Kidney epithelial cell (primary cell): ENCODE results near the gene SSNA1. TPM values are rescaled to one million over a fixed set of nuclear protein-coding genes. Genes with fewer than 3 reads are reported as not detected.

Experiments used
- DNase-seq: peaks from one replicate; pipeline ENCODE4 v3.0.0-alpha.2; 2010; ENCODE audit warnings: low read depth
- H3K27me3 ChIP-seq: 2 replicates; pipeline ENCODE4 v1.6.0; 2011; ENCODE audit warnings: low read length; ENCODE audit not compliant: control insufficient read depth, insufficient read depth
- H3K36me3 ChIP-seq: 2 replicates; pipeline ENCODE4 v1.5.1; 2011; ENCODE audit warnings: low read length; ENCODE audit not compliant: control insufficient read depth, insufficient read depth
- H3K4me3 ChIP-seq: 2 replicates; pipeline ENCODE4 v1.5.1; 2011; ENCODE audit warnings: low read depth, mild to moderate bottlenecking, control low read depth, low read length
- total RNA-seq: library from RNA; depleted of rRNA; stranded (reverse); fragments of >200 nt; gene quantifications from 2 replicates; pipeline ENCODE4 v1.2.3, GENCODE V29; 2015
- TF ChIP-seq, protein P1 (sequence below): IDR thresholded peaks from 2 replicates; pipeline ENCODE4 v1.5.1; 2011; ENCODE audit warnings: mild to moderate bottlenecking, moderate library complexity, low read length, control low read depth, inconsistent platforms; ENCODE audit not compliant: insufficient read depth, poor library complexity, severe bottlenecking

Gene SSNA1
- total RNA-seq, 1 donor from 2014 or later = 95.1 TPM

DNA sequence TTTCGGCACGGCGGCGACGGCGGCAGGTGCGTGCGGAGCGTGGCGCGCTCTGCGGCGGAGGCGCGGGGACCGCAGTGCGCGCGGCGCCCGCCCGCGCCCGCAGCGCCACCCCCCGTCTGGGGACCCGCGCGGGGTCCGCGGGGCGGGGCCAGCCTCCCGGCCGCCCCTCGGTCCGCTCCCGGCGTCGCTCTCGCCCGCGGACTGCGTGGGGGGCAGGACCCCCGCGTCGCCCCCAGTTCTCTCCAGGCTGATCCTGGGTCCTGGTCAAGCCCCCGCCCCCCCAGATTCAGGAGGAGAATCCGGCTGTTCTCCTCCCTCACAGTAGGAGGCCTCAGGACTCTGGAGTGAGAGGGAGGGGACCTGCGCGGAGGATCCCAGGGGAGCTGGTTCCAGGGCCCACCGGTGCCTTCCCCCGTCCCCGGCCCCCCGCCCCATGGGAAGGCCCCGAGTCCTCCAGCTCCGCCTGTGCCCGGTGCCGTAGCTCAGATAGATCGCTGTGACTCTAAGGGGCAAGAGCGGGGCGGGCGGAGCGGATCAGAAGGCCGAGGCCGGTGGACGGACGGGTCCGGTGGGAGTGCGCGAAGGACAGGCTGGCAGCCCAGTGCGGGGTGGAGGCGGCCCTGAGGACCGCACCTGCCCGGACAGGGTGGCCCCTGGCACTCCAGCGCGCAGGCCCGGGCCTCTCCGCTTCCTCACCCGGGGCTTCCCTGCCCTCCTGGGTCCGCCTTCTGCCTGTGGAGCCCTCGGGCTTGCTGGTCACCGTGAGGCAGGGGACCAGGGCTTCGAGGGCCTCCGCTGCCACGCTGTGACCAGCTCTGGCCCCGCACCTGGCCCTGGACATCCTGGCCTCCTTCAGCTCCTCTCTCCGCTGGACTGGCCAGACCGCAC lies 34.0 kb downstream of the SSNA1 start, which contains the start of gene RNF208:
TSS of gene RNF208 (minus strand) at position 51 of the 888 bp plus-strand sequence. CDS start 1,028 bp downstream, outside the sequence.
- TF ChIP-seq, protein P1, sequence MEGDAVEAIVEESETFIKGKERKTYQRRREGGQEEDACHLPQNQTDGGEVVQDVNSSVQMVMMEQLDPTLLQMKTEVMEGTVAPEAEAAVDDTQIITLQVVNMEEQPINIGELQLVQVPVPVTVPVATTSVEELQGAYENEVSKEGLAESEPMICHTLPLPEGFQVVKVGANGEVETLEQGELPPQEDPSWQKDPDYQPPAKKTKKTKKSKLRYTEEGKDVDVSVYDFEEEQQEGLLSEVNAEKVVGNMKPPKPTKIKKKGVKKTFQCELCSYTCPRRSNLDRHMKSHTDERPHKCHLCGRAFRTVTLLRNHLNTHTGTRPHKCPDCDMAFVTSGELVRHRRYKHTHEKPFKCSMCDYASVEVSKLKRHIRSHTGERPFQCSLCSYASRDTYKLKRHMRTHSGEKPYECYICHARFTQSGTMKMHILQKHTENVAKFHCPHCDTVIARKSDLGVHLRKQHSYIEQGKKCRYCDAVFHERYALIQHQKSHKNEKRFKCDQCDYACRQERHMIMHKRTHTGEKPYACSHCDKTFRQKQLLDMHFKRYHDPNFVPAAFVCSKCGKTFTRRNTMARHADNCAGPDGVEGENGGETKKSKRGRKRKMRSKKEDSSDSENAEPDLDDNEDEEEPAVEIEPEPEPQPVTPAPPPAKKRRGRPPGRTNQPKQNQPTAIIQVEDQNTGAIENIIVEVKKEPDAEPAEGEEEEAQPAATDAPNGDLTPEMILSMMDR = no peak
- Histone ChIP-seq H3K4me3 (peak within 1 kb of the TSS; percentile 46), H3K36me3 (no peaks in the 10 kb centered on the region), H3K27me3 (no peaks in the 10 kb centered on the region)
- no peak for DNase-seq

DNA sequence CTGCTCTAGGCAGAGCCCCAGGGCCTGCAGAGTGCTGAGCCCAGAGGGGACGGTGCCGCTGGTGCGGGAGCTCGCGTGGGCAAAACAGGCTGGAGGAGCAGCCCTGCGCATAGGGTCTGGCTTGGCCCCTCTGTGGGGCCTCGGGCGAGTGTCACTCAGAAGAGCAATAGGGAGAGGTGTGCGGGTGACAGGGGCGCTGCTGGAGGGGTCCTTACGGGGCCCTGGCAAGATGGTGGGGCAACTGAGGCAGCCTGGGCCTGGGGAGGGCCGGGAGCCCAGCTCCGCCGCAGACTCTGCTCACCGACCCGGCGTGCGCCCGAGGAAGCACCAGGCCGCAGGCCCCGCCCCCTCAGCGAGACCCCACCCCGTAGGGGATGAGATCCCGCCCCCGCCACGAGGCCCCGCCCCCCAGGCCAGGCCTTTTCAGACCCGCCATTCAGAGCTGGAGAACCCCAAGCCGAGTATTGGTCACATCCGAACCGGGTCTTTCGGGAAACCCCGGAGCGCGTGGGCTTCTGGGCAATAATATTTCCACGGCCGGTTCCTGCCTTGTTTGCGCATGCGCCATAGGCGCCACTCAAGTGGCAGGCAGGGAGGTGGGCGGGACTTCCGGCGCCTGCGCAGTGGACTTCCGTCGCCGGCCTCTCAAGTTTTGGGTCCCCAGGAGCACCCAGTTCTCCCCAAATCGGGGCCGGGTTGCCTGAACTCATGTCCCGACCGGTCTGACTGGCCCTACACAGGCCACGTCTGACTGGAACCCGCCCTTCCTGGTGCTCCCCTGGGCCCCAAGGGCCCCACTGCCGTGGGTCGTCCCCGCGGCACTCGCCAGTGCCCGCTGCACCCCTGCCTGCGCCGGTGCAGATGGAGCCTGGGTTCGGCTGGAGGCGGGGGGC lies 34.8 kb downstream of the SSNA1 start:
- TF ChIP-seq, protein P1 = no peak
- Histone ChIP-seq H3K27me3 (peaks cover 4% of the 10 kb centered on the region), H3K36me3 (no peaks in the 10 kb centered on the region), H3K4me3 (peak overlapping the region; percentile 83)
- DNase-seq = peak; percentile 82

DNA sequence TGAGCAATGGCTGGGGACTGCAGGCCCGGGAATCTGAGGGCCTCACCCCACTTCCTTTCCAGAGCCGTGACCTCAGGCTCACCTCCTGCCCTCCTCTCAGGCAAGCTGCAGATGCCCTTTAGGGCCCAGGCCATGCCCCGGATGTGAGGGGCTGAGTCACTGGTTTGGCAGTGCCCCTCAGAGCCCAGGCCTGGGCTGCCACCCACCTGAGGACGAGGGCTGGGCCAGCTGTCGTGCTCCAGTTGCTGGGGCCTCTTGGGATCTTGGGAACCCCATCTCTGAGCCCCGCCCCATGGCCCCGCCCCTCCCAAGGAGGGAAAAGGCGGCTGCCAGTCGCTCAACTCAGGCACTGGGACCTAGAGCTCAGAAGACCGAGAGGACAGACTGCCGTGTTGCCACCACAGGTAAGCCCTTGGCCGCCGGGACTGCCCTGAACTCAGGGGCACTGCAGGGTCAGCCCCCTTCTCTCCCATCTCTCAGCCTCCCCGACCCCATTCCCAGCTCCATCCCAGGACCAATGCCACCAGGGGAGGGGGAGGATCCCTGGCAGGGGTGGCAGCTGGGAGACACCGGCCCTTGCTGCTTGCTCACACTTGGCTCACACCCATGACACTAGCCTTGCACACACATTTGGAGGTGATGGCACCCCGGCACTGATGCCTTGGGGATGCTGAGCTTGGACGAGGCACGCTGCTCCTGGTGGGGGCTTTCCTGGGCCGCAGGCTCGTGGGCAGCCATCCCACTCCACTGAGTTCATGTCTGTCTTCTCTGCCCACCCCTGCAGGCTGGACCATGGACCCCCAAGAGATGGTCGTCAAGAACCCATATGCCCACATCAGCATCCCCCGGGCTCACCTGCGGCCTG lies 36.6 kb downstream of the SSNA1 start, which contains the start of gene CYSRT1:
TSS of gene CYSRT1 (plus strand) at position 345 of the 865 bp plus-strand sequence. CDS start at position 793, 448 bp downstream.
- no peaks in the 10 kb centered on the region for H3K36me3 ChIP-seq
- H3K27me3 ChIP-seq = peaks cover 19% of the 10 kb centered on the region
- TF ChIP-seq, protein P1 = no peak
- no peak for DNase-seq
- H3K4me3 ChIP-seq = peak within 1 kb of the TSS; percentile 83

DNA sequence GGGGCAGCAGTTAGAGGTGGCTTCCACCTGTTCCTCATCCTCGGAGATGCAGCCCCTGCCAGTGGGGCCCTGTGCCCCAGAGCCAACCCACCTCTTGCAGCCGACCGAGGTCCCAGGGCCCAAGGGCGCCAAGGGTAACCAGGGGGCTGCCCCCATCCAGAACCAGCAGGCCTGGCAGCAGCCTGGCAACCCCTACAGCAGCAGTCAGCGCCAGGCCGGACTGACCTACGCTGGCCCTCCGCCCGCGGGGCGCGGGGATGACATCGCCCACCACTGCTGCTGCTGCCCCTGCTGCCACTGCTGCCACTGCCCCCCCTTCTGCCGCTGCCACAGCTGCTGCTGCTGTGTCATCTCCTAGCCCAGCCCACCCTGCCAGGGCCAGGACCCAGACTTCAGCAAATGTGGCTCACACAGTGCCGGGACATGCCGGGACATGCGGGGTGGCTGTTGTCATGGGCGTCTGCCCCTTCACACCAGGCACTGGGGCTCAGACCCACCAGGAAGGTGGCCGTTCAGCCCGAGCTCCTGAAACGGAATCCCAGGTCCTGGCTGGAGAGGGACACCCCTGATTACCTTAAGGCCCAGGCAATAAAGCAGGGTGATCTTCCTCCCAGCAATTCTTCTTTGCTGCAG lies 37.3 kb downstream of the SSNA1 start:
- Histone ChIP-seq H3K4me3 (no peak overlapping the region), H3K36me3 (no peaks in the 10 kb centered on the region), H3K27me3 (peaks cover 21% of the 10 kb centered on the region)
- TF ChIP-seq, protein P1 = no peak
- DNase-seq = no peak
